GM13977 (cell line): ENCODE measurements around the gene RERGL.
"Not testable (repeated sequence)": the region's sequence is repeated elsewhere in the genome, so short reads cannot be mapped to it uniquely, and the experiment has no call there.

Experiments
- DNase-seq: peaks from one replicate; pipeline ENCODE4 v3.0.0; 2012; ENCODE audit warnings: low spot score
- in situ Hi-C: fragments of 300-500 bp; cut with MboI; formaldehyde crosslinking; loops from one replicate; pipeline ENCODE4 v1.12.0; 2022; ENCODE audit warnings: low sequenced_read_pairs, low pct_unique_long_range_greater_than_20kb, mixed read lengths, inconsistent platforms; ENCODE audit not compliant: unreplicated experiment
- TF ChIP-seq, protein P1 (sequence below): IDR thresholded peaks from 2 replicates; pipeline ENCODE4 v1.5.1; 2012; ENCODE audit warnings: mild to moderate bottlenecking, control low read depth; ENCODE audit not compliant: insufficient read depth; ENCODE audit errors: extremely low read depth, missing control alignments

The RERGL gene

DNA sequence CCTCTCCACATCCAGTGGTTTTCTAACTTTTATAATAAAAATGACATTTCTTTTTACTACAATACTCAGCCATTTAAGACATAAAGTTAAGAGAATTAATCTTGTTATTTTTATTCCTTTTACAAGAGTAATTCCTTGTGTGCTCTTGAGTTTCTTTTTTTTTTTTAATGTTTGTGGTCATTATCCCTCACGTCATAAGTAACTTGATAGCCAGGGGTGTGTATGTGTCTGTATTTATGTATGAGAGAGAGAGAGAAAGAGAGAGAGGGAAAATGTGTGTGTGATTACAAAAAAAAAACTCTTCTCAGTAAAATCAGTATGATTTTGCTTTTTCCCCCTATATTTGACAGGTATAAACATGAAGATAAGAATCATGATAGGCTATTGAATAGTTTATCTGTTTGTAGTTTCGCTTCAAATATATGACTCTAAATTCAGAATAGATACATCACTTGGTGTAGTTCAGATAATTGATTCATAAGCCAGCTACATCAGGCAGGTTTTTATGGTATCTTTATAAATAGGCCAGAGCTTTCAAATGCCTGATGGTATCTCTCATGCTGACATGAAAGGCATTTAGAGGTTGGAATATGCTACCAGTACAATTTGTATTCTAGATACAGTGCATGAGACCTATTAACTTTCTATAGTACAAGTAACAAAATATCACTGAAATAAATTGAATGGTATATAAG lies 34.9 kb downstream of the RERGL start:
- TF ChIP-seq, protein P1, sequence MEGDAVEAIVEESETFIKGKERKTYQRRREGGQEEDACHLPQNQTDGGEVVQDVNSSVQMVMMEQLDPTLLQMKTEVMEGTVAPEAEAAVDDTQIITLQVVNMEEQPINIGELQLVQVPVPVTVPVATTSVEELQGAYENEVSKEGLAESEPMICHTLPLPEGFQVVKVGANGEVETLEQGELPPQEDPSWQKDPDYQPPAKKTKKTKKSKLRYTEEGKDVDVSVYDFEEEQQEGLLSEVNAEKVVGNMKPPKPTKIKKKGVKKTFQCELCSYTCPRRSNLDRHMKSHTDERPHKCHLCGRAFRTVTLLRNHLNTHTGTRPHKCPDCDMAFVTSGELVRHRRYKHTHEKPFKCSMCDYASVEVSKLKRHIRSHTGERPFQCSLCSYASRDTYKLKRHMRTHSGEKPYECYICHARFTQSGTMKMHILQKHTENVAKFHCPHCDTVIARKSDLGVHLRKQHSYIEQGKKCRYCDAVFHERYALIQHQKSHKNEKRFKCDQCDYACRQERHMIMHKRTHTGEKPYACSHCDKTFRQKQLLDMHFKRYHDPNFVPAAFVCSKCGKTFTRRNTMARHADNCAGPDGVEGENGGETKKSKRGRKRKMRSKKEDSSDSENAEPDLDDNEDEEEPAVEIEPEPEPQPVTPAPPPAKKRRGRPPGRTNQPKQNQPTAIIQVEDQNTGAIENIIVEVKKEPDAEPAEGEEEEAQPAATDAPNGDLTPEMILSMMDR = no peak
- in situ Hi-C loops = no loop called here
- DNase-seq = no peak

DNA sequence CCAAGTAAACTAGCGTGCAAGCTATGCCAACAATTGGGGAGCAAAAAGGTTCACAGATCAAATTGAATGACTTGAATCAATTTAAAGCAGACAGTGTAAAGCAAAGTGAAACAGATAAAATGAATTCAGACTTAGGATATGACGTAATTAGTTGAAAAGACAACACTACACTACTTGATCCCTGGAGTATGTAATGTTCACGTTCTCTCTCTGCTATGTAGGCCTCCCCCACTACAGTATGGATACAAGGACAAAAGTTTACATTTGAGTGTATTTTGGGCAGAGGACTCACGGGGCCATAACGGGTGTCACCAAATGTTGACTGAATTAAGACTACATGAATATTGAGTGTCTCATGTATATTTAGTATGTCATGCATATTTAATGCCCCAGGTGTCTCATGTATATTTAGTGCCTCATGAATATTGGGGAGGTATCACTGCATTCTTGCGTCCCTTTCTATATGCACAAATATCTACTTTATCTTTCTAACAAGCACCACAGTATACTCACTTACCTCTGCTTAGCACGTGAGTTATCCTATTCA lies 44.5 kb downstream of the RERGL start:
- TF ChIP-seq, protein P1 = no peak
- in situ Hi-C loops = no loop called here
- DNase-seq = no peak

DNA sequence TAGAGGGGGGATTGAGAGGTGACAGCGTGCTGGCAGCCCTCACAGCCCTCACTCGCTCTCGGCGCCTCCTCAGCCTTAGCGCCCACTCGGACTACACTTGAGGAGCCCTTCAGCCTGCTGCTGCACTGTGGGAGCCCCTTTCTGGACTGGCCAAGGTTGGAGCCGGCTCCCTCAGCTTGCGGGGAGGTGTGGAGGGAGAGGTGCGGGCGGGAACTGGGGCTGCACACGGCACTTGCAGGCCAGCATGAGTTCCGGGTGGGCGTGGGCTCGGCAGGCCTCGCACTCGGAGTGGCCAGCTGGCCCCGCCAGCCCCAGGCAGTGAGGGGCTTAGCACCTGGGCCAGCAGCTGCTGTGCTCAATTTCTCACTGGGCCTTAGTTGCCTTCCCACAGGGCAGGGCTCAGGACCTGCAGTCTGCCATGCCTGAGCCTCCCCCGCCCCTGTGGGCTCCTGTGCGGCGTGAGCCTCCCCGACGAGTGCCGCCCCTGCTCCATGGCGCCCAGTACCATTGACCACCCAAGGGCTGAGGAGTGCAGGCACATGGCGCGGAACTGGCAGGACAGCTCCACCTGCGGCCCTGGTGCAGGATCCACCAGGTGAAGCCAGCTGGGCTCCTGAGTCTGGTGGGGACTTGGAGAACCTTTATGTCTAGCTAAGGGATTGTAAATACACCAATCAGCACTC lies 49.8 kb downstream of the RERGL start:
- DNase-seq, in situ Hi-C loops: not testable (repeated sequence)
